HepG2 (cell line): ENCODE results near the gene PXYLP1. TPM values are rescaled to one million over a fixed set of nuclear protein-coding genes. Genes with fewer than 3 reads are reported as not detected.

Source experiments
- ELF3 ChIP-seq: IDR thresholded peaks from 2 replicates; pipeline ENCODE4 v1.6.1; 2016; ENCODE audit warnings: missing genetic modification reagents, missing compliant biosample characterization
- HDAC1 ChIP-seq: sonication (generic); formaldehyde crosslinking; IDR thresholded peaks from 2 replicates; pipeline ENCODE4 v1.5.1; 2020; ENCODE audit warnings: mild to moderate bottlenecking, missing genetic modification reagents
- HES4 ChIP-seq: sonication (generic); formaldehyde crosslinking; IDR thresholded peaks from 2 replicates; pipeline ENCODE4 v1.9.0; 2021; ENCODE audit warnings: mild to moderate bottlenecking, missing genetic modification reagents, borderline replicate concordance
- MED1 ChIP-seq: sonication (generic); formaldehyde crosslinking; IDR thresholded peaks from 2 replicates; pipeline ENCODE4 v1.4.0; 2020; ENCODE audit warnings: missing genetic modification reagents
- MEF2D ChIP-seq: sonication (generic); formaldehyde crosslinking; IDR thresholded peaks from 2 replicates; pipeline ENCODE4 v1.5.1; 2020; ENCODE audit warnings: mild to moderate bottlenecking, missing genetic modification reagents
- ZNF605 ChIP-seq: sonication (generic); formaldehyde crosslinking; IDR thresholded peaks from 2 replicates; pipeline ENCODE4 v1.8.0; 2022; ENCODE audit warnings: mild to moderate bottlenecking, missing genetic modification reagents
- ZNF761 ChIP-seq: sonication (generic); formaldehyde crosslinking; conservative IDR thresholded peaks from 2 replicates; pipeline ENCODE4 v1.4.0; 2020; ENCODE audit warnings: mild to moderate bottlenecking, missing genetic modification reagents
- ZNF768 ChIP-seq: sonication (generic); formaldehyde crosslinking; IDR thresholded peaks from 2 replicates; pipeline ENCODE4 v1.4.0; 2020; ENCODE audit warnings: missing genetic modification reagents
- polyA plus RNA-seq, 8 experiments: library from polyadenylated mRNA; depleted of rRNA in 3 of 8; stranded (reverse) in 7 of 8; unstranded in 1 of 8; fragments of >200 nt; fragmentation: Illumina TruSeq in 4 of 8; extraction: Trizol in 4 of 8; gene quantifications; 2 replicates each; pipeline versions ENCODE4 v1.2.1 to v1.2.3, GENCODE V29; 2011 to 2016; ENCODE audit warnings: low read depth in 4 of 8, missing spikeins in 1 of 8, mixed read lengths in 1 of 8; ENCODE audit not compliant: insufficient read depth in 1 of 8
- total RNA-seq, 5 experiments: library from RNA; depleted of rRNA; stranded (reverse); fragments of >200 nt; fragmentation: Illumina TruSeq; extraction: Trizol; gene quantifications; 2 replicates each; pipeline ENCODE4 v1.2.3, GENCODE V29; 2016; ENCODE audit warnings: low read depth in 1 of 5
- TF ChIP-seq, protein P1 (sequence below): sonication (generic); formaldehyde crosslinking; IDR thresholded peaks from 2 replicates; pipeline ENCODE4 v1.5.1; 2020; ENCODE audit warnings: mild to moderate bottlenecking, missing genetic modification reagents, moderate library complexity
- TF ChIP-seq, protein P2 (sequence below): sonication (generic); formaldehyde crosslinking; conservative IDR thresholded peaks from 2 replicates; pipeline ENCODE4 v1.4.0; 2020; ENCODE audit warnings: missing genetic modification reagents
- TF ChIP-seq, protein P3 (sequence below): sonication (generic); formaldehyde crosslinking; IDR thresholded peaks from 2 replicates; pipeline ENCODE4 v1.9.0; 2022; ENCODE audit warnings: missing genetic modification reagents, mild to moderate bottlenecking, borderline replicate concordance
- TF ChIP-seq, protein P4 (sequence below): sonication (generic); formaldehyde crosslinking; IDR thresholded peaks from one replicate; pipeline ENCODE4 v1.5.1; 2020; ENCODE audit warnings: mild to moderate bottlenecking, missing genetic modification reagents; ENCODE audit errors: not compliant biosample characterization

Gene PXYLP1
- total and polyA plus RNA-seq, 2 of the 13 experiments (the other 11 are each of a cell fraction or from before 2014, with no cell fraction given): 4.9 to 8.1 TPM

DNA sequence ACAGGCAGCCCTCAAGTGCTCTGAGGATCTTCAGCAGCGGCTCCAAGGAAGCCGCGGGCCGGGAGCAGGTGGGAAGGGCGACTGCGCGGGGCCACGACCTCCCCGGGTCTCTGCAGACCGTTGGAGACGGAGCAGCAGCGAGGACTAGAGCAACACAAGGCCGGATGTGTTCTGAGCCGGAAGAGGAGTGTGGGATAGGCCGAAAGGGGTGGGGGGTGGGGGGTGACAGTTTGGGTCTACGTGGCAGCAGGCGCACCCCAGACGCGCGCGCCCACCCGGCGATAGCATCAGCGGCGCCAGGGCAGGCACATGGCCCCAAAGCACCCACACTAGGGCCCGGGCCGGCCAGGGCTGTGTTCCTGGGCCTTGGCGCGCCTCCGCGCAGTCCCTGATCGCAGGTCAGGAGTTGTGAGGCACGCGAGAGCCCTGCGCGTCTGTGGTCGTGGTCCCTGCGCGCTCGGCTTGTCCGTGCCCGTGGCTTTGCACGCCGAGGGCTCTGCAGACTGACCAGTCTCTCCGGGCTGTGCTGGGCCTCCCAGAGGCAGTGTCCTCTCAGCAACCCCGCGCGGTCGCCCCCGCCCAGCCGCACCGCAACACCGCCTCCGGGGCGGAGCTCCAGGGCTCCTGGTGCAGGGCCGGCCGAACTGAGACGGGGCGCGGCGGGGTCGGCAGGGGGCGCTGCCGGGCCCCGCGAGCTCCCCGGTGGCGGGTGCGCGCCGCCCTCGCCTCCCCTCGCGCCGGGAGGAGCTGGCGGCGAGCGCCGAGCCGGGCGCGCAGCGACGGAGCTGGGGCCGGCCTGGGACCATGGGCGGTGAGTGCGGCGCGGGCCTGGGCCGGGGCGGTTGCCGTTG, at the start of gene PXYLP1 (continued):
- TF ChIP-seq, protein P1, sequence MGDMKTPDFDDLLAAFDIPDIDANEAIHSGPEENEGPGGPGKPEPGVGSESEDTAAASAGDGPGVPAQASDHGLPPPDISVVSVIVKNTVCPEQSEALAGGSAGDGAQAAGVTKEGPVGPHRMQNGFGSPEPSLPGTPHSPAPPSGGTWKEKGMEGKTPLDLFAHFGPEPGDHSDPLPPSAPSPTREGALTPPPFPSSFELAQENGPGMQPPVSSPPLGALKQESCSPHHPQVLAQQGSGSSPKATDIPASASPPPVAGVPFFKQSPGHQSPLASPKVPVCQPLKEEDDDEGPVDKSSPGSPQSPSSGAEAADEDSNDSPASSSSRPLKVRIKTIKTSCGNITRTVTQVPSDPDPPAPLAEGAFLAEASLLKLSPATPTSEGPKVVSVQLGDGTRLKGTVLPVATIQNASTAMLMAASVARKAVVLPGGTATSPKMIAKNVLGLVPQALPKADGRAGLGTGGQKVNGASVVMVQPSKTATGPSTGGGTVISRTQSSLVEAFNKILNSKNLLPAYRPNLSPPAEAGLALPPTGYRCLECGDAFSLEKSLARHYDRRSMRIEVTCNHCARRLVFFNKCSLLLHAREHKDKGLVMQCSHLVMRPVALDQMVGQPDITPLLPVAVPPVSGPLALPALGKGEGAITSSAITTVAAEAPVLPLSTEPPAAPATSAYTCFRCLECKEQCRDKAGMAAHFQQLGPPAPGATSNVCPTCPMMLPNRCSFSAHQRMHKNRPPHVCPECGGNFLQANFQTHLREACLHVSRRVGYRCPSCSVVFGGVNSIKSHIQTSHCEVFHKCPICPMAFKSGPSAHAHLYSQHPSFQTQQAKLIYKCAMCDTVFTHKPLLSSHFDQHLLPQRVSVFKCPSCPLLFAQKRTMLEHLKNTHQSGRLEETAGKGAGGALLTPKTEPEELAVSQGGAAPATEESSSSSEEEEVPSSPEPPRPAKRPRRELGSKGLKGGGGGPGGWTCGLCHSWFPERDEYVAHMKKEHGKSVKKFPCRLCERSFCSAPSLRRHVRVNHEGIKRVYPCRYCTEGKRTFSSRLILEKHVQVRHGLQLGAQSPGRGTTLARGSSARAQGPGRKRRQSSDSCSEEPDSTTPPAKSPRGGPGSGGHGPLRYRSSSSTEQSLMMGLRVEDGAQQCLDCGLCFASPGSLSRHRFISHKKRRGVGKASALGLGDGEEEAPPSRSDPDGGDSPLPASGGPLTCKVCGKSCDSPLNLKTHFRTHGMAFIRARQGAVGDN (CRISPR knock-in tag): peak; percentile 65
- TF ChIP-seq, protein P2, sequence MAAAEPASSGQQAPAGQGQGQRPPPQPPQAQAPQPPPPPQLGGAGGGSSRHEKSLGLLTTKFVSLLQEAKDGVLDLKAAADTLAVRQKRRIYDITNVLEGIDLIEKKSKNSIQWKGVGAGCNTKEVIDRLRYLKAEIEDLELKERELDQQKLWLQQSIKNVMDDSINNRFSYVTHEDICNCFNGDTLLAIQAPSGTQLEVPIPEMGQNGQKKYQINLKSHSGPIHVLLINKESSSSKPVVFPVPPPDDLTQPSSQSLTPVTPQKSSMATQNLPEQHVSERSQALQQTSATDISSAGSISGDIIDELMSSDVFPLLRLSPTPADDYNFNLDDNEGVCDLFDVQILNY: no peak
- TF ChIP-seq MEF2D (CRISPR knock-in tag) (0 out of 2 replicates have a peak, but pooled peaks have one; percentile 7), ELF3 (0 out of 2 replicates have a peak, but pooled peaks have one; percentile 27), HDAC1 (CRISPR knock-in tag) (peak; percentile 47; the same call in 1 of the 2 replicates), ZNF761 (CRISPR knock-in tag) (peak; percentile 50; the same call in 1 of the 2 replicates), HES4 (CRISPR knock-in tag) (0 out of 2 replicates have a peak, but pooled peaks have one; percentile 12), MED1 (CRISPR knock-in tag) (0 out of 2 replicates have a peak, but pooled peaks have one; percentile 15), ZNF605 (0 out of 2 replicates have a peak, but pooled peaks have one; percentile 26), ZNF768 (peak; percentile 81)
- TF ChIP-seq, protein P3, sequence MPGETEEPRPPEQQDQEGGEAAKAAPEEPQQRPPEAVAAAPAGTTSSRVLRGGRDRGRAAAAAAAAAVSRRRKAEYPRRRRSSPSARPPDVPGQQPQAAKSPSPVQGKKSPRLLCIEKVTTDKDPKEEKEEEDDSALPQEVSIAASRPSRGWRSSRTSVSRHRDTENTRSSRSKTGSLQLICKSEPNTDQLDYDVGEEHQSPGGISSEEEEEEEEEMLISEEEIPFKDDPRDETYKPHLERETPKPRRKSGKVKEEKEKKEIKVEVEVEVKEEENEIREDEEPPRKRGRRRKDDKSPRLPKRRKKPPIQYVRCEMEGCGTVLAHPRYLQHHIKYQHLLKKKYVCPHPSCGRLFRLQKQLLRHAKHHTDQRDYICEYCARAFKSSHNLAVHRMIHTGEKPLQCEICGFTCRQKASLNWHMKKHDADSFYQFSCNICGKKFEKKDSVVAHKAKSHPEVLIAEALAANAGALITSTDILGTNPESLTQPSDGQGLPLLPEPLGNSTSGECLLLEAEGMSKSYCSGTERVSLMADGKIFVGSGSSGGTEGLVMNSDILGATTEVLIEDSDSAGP: peak; percentile 59; the same call in 1 of the 2 replicates
- TF ChIP-seq, protein P4, sequence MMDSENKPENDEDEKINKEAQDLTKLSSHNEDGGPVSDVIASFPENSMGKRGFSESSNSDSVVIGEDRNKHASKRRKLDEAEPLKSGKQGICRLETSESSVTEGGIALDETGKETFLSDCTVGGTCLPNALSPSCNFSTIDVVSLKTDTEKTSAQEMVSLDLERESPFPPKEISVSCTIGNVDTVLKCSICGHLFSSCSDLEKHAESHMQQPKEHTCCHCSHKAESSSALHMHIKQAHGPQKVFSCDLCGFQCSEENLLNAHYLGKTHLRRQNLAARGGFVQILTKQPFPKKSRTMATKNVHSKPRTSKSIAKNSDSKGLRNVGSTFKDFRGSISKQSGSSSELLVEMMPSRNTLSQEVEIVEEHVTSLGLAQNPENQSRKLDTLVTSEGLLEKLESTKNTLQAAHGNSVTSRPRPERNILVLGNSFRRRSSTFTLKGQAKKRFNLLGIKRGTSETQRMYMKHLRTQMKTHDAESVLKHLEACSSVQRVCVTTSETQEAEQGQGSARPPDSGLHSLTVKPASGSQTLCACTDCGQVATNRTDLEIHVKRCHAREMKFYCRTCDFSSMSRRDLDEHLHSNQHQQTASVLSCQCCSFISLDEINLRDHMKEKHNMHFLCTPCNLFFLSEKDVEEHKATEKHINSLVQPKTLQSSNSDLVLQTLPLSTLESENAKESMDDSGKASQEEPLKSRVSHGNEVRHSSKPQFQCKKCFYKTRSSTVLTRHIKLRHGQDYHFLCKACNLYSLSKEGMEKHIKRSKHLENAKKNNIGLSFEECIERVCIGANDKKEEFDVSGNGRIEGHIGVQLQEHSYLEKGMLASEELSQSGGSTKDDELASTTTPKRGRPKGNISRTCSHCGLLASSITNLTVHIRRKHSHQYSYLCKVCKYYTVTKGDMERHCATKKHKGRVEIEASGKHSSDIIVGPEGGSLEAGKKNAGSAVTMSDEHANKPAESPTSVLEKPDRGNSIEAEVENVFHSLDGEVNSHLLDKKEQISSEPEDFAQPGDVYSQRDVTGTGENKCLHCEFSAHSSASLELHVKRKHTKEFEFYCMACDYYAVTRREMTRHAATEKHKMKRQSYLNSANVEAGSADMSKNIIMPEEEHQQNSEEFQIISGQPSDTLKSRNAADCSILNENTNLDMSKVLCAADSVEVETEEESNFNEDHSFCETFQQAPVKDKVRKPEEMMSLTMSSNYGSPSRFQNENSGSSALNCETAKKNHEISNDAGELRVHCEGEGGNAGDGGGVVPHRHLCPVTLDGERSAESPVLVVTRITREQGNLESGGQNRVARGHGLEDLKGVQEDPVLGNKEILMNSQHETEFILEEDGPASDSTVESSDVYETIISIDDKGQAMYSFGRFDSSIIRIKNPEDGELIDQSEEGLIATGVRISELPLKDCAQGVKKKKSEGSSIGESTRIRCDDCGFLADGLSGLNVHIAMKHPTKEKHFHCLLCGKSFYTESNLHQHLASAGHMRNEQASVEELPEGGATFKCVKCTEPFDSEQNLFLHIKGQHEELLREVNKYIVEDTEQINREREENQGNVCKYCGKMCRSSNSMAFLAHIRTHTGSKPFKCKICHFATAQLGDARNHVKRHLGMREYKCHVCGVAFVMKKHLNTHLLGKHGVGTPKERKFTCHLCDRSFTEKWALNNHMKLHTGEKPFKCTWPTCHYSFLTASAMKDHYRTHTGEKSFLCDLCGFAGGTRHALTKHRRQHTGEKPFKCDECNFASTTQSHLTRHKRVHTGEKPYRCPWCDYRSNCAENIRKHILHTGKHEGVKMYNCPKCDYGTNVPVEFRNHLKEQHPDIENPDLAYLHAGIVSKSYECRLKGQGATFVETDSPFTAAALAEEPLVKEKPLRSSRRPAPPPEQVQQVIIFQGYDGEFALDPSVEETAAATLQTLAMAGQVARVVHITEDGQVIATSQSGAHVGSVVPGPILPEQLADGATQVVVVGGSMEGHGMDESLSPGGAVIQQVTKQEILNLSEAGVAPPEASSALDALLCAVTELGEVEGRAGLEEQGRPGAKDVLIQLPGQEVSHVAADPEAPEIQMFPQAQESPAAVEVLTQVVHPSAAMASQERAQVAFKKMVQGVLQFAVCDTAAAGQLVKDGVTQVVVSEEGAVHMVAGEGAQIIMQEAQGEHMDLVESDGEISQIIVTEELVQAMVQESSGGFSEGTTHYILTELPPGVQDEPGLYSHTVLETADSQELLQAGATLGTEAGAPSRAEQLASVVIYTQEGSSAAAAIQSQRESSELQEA (CRISPR knock-in tag): peak; percentile 47
